Cardiac fibroblast (primary cell): ENCODE results near the gene SEC23A.
A peak's percentile ranks its signal among the peaks of the same experiment; 100 is the strongest.

Source experiments
- DNase-seq, 2 donors: peaks; one replicate each; pipeline versions ENCODE4 v3.0.0 to v3.0.0-alpha.2; 2010; ENCODE audit warnings: low read depth in 2 of 2
- H3K4me3 ChIP-seq, 2 donors: replicated peaks in 1 of 2; 1 replicate in 1 of 2; 2 replicates in 1 of 2; pipeline ENCODE4 v1.5.1; 2011; ENCODE audit warnings: low read depth in 2 of 2, low read length in 2 of 2, mild to moderate bottlenecking in 2 of 2, moderate library complexity in 1 of 2
- CTCF ChIP-seq: IDR thresholded peaks from one replicate; pipeline ENCODE4 v1.5.1; 2011; ENCODE audit warnings: low read depth, mild to moderate bottlenecking, low read length, inconsistent platforms

SEC23A gene

GRCh38 chr14:39038542-39038941 lies 64.5 kb downstream of the SEC23A start:
- no peak for DNase-seq
- no peak overlapping the region for H3K4me3 ChIP-seq
- no peak for TF ChIP-seq CTCF

GRCh38 chr14:39036760-39037159 lies 66.3 kb downstream of the SEC23A start:
- no peak for TF ChIP-seq CTCF
- DNase-seq = no peak
- H3K4me3 ChIP-seq = no peak overlapping the region

- no peak for DNase-seq
- no peak overlapping the region for H3K4me3 ChIP-seq
- no peak for TF ChIP-seq CTCF
These were observed 67.7 kb downstream of the SEC23A start for GRCh38 chr14:39035336-39035735.

- peak; percentile 44 for TF ChIP-seq CTCF
- H3K4me3 ChIP-seq = no peak overlapping the region
- peak; percentile 29 to 32 for DNase-seq
These were observed 68.3 kb downstream of the SEC23A start for GRCh38 chr14:39034481-39035296.

- no peak overlapping the region for H3K4me3 ChIP-seq
- DNase-seq = peak in 1 of 2 donors; percentile 68
- no peak for TF ChIP-seq CTCF
These were observed 69.7 kb downstream of the SEC23A start for GRCh38 chr14:39033371-39033770.

- H3K4me3 ChIP-seq = no peak overlapping the region
- DNase-seq = no peak
- no peak for TF ChIP-seq CTCF
These were observed 72.8 kb downstream of the SEC23A start for GRCh38 chr14:39030209-39030608.
